GM18861 (cell line): Measurements from ENCODE around the gene CHRNG.
"Not testable (repeated sequence)": the region's sequence is repeated elsewhere in the genome, so short reads cannot be mapped to it uniquely, and the experiment has no call there.

ENCODE experiments used
- ATAC-seq: cut with Tn5 transposase; IDR thresholded peaks from one replicate; pipeline ENCODE4 v1.9.1; 2021; ENCODE audit not compliant: unreplicated experiment

Gene CHRNG

DNA sequence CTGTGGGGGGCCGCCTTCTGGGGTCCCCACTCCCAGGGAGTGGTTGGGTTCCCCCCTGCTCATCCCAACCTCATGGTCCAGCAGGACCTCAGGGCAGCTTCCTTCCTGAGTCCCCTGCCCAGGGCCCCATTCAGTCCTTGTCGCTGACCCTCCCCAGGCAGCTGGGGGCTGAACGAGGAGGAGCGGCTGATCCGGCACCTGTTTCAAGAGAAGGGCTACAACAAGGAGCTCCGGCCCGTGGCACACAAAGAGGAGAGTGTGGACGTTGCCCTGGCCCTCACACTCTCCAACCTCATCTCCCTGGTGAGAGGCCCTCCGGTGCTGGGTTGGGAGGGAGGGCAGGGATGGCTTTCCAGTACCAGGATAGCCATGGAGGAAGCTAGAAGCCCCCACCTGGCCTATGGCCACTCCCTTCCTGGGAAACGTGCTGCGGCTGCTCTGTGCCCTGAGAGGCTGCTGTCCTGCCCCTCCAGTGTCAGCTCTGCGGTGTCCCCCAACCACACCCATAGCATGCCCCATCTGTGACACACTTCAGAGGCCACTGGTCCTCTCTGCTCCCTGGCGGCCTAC, 13.0 kb upstream of the CHRNG start:
- no peak for ATAC-seq

DNA sequence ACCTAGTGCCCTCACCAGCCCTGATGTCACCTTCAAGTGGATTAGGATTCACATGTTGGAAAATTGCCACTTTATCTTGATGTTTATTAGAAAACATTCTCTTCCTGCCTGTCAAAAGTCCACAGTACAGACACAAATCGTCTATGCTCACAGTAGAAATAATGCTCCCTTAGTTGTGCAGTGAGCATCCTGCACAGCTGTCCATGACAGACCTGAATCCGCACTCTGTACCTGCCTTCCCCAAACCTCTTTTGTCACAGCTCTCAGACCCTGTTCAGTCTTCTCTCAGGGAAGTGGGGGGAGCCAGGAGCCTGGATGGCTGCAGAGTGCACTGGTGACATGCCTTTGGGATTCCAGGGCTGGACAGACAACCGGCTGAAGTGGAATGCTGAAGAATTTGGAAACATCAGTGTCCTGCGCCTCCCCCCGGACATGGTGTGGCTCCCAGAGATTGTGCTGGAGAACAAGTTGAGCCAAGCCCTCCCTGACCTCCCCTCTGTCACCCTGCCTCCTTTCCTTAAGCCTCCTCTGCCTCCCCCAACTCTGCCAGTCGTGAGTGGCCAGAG, 11.5 kb upstream of the CHRNG start:
- ATAC-seq, result no peak

DNA sequence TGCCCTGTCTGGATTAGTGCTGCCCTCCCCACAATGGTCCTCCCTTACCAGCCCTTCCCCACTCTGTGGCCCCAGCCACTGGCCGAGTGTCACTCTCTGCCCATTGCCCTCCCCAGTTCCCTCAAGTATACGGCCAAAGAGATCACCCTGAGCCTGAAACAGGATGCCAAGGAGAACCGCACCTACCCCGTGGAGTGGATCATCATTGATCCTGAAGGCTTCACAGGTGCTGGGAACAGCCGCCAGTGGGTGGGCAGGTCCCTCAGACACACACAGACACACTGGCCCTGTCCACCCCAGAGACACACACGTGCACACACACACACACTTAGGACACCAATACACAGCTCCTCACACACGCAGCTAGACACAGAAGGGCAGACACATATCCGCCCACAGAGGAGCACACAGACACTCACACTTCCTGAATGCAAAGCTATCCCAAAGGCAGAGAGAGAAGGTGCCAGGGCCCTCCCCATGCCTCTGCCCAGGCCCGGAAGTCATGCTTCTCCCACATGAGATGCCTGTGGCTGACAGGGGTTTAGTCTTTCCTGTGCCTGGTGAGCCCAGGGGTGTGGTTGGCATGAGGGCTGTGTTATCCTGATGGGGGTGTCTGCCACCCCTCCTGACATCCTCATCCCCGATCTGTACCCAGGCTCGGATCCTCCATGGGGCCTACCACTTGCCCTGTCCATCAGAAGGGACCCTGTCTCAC, 10.6 kb upstream of the CHRNG start:
- no peak for ATAC-seq

- ATAC-seq, result no peak
Observed at GRCh38 chr2:232529806-232530547, 9.5 kb upstream of the CHRNG start.

DNA sequence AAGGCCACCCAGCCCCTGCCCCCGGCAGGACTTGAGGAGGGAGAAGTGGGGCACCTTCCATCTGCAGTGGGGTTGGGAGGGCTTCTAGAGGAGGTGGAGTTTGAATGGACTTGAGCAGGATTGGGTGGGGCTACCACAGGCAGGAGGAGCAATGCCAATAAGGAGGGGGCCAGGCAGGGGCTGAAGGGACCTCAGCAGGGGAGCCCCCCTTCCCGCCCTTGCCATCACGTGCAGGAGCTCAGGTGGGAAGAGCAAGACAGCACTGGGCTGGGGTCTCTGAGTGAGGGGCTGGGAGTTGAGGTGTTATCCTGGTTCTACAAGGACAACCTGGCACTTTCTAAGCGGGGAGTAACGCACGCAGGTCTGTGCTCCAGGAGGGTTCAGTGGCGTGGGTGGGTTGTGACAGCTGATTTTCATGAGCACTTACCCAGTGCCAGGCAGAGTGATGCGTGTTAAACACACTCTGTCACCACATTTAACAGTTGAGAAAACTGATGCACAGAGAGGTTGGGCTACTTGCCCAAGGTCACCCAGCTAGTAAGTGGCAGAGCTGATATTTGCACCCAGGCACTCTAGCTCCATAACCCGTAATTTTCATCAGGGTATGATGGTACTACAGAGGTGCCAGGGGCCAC, 8.7 kb upstream of the CHRNG start:
- no peak for ATAC-seq

DNA sequence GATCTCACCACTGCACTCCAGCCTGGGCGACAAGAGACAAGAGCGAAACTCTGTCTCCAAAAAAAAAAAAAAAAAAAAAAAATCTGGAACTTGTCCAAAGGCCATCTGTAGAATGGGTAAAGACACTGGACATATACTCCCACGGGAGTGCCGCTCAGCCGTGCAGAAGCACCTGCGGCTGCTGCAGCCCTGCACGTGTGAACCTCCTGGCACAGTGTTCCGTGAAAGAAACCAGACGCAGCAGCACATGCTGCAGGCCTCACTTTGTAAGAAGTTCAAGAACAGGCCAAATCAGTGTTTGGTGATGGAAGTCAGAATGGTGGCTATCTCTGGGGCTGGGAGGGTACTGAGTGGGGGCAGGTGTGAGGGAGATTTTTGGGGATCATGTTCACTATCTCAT, 7.1 kb upstream of the CHRNG start:
- no peak for ATAC-seq

GRCh38 chr2:232532821-232533220, 6.7 kb upstream of the CHRNG start:
- ATAC-seq, result not testable (repeated sequence)

DNA sequence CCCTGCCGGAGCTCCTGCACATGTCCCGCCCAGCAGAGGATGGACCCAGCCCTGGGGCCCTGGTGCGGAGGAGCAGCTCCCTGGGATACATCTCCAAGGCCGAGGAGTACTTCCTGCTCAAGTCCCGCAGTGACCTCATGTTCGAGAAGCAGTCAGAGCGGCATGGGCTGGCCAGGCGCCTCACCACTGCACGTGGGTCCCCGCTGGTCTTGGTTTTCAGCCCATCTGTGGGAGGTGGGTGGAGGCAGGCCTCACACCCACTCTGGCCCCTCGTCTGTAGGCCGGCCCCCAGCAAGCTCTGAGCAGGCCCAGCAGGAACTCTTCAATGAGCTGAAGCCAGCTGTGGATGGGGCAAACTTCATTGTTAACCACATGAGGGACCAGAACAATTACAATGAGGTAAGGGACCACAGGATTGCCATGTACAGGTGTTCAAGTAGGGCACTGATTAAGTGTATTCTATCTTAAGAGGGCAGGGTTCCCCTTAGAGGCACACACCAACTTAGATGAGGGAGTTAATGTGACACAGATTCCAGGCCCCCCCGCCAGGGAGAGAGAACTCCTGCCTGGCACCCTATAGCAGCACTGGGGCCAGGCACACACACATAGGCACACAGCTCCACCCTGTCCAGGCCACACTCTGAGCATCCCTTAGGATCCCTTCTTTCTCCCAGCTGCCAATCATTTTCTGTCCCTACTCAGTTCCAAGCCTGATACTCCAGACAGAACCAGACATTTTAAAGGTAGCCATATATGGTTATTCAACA, 5.4 kb upstream of the CHRNG start:
- ATAC-seq, result no peak

DNA sequence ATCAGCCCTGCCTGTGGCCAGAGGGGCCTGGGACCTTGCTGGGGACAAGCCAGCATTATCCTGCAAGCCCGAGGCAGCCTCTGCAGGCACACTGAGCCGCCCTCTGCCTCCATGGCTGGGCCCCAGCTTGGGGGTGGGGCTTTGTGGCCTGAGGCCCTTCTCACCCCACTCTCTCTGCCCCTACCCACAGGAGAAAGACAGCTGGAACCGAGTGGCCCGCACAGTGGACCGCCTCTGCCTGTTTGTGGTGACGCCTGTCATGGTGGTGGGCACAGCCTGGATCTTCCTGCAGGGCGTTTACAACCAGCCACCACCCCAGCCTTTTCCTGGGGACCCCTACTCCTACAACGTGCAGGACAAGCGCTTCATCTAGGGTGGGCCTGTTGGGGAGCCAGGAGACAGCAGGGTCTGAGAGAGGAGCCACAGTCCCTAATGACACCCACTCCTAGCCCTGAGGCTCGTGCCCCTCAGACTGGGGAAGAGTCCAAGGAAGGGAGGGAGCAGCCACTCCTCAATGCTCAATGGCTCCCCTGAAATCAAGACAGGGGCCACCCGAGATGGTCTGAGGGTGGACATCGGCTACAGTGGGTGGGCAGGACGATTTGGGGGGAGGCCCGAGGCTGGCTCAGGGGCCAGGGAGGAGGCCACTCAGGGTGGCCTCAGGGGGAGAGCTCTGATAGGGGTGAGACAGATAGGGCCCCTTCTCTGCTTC, 4.4 kb upstream of the CHRNG start:
- no peak for ATAC-seq

- ATAC-seq, result no peak
Observed at GRCh38 chr2:232535761-232536530, 3.5 kb upstream of the CHRNG start.

DNA sequence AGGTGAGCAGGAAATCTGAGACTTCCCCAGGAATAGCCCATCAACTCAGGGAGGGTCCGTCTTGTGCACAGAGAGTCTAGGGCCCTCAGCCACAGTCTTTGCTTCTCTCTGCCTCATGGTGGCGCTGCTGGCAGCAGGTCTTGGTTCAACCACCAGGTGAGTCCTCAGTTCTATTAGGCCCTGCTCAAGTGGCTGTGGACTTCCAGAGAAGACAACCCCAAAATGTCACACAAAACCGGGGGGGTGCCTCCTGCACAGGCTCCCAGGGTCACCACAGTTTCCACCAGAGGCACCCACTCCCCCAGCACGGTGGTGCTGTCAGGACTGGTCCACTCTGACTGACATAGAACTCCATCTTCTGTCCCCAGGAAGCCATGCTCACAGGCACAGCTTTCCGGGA, 2.4 kb upstream of the CHRNG start:
- no peak for ATAC-seq

DNA sequence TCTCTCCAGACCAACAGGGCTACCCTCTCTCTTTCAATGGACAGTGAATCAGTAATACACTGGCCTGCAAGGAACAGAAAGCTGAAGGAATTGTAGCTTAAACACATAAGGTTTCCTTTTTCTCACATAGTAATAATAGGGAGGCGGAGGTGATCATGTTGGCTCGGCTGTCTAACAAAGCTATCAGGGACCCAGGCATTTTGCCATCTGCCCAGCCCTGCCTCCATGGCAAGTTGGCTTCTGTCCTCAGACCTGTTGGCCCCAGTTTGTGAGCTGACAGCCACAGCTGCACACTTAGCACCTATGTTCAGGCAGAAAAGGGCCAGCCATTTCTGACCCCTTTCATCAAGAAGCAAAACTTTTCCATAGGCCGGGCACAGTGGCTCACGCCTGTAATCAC, 2.0 kb upstream of the CHRNG start:
- ATAC-seq, result no peak

DNA sequence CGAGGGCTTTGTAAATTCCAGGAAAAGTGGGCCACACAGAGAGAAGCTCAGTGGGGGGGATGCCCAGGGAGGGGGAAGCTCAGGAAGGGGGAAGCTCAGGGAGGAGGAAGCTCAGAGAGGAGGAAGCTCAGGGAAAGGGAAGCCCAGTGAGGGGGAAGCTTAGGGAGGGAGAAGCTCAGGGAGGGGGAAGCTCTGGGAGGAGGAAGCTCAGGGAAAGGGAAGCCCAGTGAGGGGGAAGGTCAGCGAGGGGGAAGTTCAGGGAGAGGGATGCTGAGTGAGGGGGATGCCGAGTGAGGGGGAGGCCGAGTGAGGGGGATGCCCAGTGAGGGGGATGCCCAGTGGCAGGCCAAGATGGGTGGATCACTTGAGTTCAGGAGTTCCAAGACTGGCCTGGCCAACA, 821 bp upstream of the CHRNG start:
- no peak for ATAC-seq

DNA sequence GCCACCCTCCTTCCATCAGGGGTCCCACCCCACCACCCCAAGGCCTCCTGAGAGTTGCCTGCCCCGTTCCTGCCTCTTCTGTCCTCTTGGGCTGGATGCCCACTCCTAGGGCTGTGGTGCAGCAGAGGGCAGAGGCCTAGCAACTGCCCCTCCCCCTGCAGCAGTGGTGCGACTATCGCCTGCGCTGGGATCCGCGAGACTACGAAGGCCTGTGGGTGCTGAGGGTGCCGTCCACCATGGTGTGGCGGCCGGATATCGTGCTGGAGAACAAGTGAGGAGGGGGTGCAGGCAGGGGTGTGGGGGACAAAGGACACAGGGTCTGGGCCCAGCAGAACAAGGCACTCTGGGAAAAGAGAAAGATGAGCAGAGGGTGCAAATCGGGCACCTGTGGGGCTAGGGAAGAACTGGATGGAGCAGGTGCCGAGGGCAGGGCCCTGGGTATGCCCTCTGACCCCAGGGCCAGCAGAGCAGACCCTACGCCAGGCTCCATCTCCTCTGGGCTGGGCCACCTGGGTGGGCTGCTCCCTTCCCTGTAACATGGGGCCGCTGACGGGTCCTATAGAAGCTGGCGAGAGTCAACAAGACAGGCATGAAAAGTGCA, 1.0 kb downstream of the CHRNG start:
- no peak for ATAC-seq

- no peak for ATAC-seq
Observed at GRCh38 chr2:232541195-232541960, 1.9 kb downstream of the CHRNG start.

DNA sequence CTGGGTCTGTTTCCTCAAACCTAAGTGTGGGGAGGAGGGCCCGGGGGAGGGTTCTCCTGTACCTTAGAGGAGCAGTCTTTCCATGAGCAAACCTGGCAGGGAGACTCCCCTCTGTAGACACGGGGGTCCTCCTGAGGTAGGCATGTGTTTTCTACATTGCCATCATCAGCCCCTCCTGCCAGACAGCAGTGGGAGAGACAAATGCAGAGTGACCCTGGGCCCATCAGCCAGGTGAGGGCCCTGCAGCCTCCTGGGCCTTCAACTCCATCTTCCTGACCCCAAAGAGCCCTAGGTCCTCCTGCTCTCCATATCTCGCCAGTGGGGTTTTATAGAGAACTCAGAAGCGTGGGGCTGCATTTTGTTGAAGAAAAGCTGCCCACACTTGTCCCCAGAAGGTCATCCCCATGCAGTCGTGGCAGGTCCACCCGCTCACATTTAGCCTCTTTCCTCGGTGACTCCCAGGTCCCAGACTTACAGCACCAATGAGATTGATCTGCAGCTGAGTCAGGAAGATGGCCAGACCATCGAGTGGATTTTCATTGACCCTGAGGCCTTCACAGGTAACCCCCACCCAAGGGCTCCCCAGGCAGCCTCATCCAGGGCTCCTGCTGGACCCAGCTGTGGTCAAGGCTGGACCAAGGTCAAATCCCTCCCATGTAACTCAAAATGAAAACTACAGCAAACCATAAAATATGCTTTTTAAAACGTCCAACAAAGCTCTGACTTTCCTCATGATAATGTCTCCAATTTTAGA, 2.6 kb downstream of the CHRNG start:
- ATAC-seq, result no peak

GRCh38 chr2:232542715-232543467, 3.4 kb downstream of the CHRNG start:
- no peak for ATAC-seq
